Neuronal stem cell (in vitro differentiated cells): Measurements from ENCODE around the gene HUS1.
A peak's percentile ranks its signal among the peaks of the same experiment; 100 is the strongest.
"Not testable (repeated sequence)": the region's sequence is repeated elsewhere in the genome, so short reads cannot be mapped to it uniquely, and the experiment has no call there.

Experiments used
- DNase-seq: peaks from one replicate; pipeline ENCODE4 v3.0.0-alpha.2; 2013; ENCODE audit warnings: low spot score
- H2AFZ ChIP-seq: one replicate; pipeline ENCODE4 v1.6.1; 2013; ENCODE audit warnings: mild to moderate bottlenecking, low read length, inconsistent platforms
- H2AK5ac ChIP-seq: 2 replicates; pipeline ENCODE4 v1.6.1; 2013; ENCODE audit warnings: low read depth, mild to moderate bottlenecking, inconsistent platforms, low read length, moderate library complexity, mixed read lengths
- H2BK120ac ChIP-seq: 2 replicates; pipeline ENCODE4 v1.6.1; 2013; ENCODE audit warnings: low read depth, mild to moderate bottlenecking, inconsistent platforms, low read length, moderate library complexity, mixed read lengths
- H2BK12ac ChIP-seq: one replicate; pipeline ENCODE4 v1.6.1; 2013; ENCODE audit warnings: low read length, inconsistent platforms
- H2BK15ac ChIP-seq: 2 replicates; pipeline ENCODE4 v1.6.1; 2013; ENCODE audit warnings: mild to moderate bottlenecking, low read length, inconsistent platforms, mixed read lengths
- H2BK5ac ChIP-seq: one replicate; pipeline ENCODE4 v1.6.1; 2013; ENCODE audit warnings: inconsistent platforms, mild to moderate bottlenecking, low read length, moderate library complexity
- H3K14ac ChIP-seq: one replicate; pipeline ENCODE4 v1.6.1; 2013; ENCODE audit warnings: low read length, inconsistent platforms
- H3K18ac ChIP-seq: 2 replicates; pipeline ENCODE4 v1.6.1; 2013; ENCODE audit warnings: low read length, inconsistent platforms
- H3K23ac ChIP-seq: 2 replicates; pipeline ENCODE4 v1.6.1; 2013; ENCODE audit warnings: low read depth, mild to moderate bottlenecking, mixed read lengths, low read length, inconsistent platforms; ENCODE audit not compliant: poor library complexity
- H3K27ac ChIP-seq: replicated peaks from 3 replicates; pipeline ENCODE4 v1.5.1; 2013; ENCODE audit warnings: low read length, inconsistent platforms
- H3K27me3 ChIP-seq, 3 experiments: 2 replicates each; pipeline ENCODE4 v1.6.1; 2013; ENCODE audit warnings: low read length in 3 of 3, mild to moderate bottlenecking in 2 of 3, inconsistent platforms in 1 of 3, low read depth in 1 of 3, mixed read lengths in 1 of 3, moderate library complexity in 1 of 3; ENCODE audit not compliant: control insufficient read depth in 3 of 3, insufficient read depth in 3 of 3
- H3K36me3 ChIP-seq, 2 donors: replicated peaks in 1 of 2; 2 replicates each; pipeline ENCODE4 v1.6.1; 2013; ENCODE audit warnings: low read length in 2 of 2; ENCODE audit not compliant: control insufficient read depth in 2 of 2, insufficient read depth in 2 of 2
- H3K4ac ChIP-seq: 2 replicates; pipeline ENCODE4 v1.6.1; 2013; ENCODE audit warnings: inconsistent platforms, mild to moderate bottlenecking, low read length, moderate library complexity
- H3K4me1 ChIP-seq, 2 donors: 1 replicate in 1 of 2; 2 replicates in 1 of 2; pipeline ENCODE4 v1.6.1; 2013; ENCODE audit warnings: low read length in 2 of 2, low read depth in 1 of 2; ENCODE audit not compliant: control insufficient read depth in 2 of 2, insufficient read depth in 1 of 2
- H3K4me2 ChIP-seq: one replicate; pipeline ENCODE4 v1.6.1; 2013; ENCODE audit warnings: mild to moderate bottlenecking, low read length, inconsistent platforms; ENCODE audit not compliant: insufficient read depth, poor library complexity, severe bottlenecking
- H3K4me3 ChIP-seq, 2 donors: 2 replicates each; pipeline ENCODE4 v1.5.1; 2013; ENCODE audit warnings: low read length in 2 of 2, mild to moderate bottlenecking in 2 of 2, inconsistent platforms in 1 of 2, moderate library complexity in 1 of 2
- H3K79me1 ChIP-seq: one replicate; pipeline ENCODE4 v1.6.1; 2013; ENCODE audit warnings: low read depth, mild to moderate bottlenecking, inconsistent platforms, low read length, moderate library complexity
- H3K9ac ChIP-seq: one replicate; pipeline ENCODE4 v1.6.1; 2013; ENCODE audit warnings: mild to moderate bottlenecking, low read depth, low read length, inconsistent platforms; ENCODE audit not compliant: poor library complexity
- H3K9me3 ChIP-seq, 2 donors: replicated peaks in 1 of 2; 2 replicates each; pipeline versions ENCODE3 to v1.6.1; 2013; ENCODE audit warnings: low read length in 2 of 2, mild to moderate bottlenecking in 2 of 2, inconsistent platforms in 1 of 2, low read depth in 1 of 2, mixed read lengths in 1 of 2, moderate library complexity in 1 of 2; ENCODE audit not compliant: control insufficient read depth in 2 of 2, insufficient read depth in 1 of 2
- H4K8ac ChIP-seq: one replicate; pipeline ENCODE4 v1.6.1; 2013; ENCODE audit warnings: low read depth, mild to moderate bottlenecking, inconsistent platforms, low read length, moderate library complexity
- H4K91ac ChIP-seq: one replicate; pipeline ENCODE4 v1.6.1; 2013; ENCODE audit warnings: low read length, low read depth, mild to moderate bottlenecking, inconsistent platforms; ENCODE audit not compliant: poor library complexity
- WGBS, 2 donors: extraction: QIAGEN DNeasy Blood & Tissue Kit; methylation state at CpG; one replicate each; pipeline ENCODE4 v1.1.7; 2013; ENCODE audit warnings: missing lambda C conversion rate in 2 of 2, mixed read lengths in 1 of 2; ENCODE audit not compliant: insufficient read length in 2 of 2, insufficient replicate concordance in 1 of 2; ENCODE audit errors: extremely low coverage in 2 of 2; 5-methylcytosine and 5-hydroxymethylcytosine counted together

HUS1 gene

DNA sequence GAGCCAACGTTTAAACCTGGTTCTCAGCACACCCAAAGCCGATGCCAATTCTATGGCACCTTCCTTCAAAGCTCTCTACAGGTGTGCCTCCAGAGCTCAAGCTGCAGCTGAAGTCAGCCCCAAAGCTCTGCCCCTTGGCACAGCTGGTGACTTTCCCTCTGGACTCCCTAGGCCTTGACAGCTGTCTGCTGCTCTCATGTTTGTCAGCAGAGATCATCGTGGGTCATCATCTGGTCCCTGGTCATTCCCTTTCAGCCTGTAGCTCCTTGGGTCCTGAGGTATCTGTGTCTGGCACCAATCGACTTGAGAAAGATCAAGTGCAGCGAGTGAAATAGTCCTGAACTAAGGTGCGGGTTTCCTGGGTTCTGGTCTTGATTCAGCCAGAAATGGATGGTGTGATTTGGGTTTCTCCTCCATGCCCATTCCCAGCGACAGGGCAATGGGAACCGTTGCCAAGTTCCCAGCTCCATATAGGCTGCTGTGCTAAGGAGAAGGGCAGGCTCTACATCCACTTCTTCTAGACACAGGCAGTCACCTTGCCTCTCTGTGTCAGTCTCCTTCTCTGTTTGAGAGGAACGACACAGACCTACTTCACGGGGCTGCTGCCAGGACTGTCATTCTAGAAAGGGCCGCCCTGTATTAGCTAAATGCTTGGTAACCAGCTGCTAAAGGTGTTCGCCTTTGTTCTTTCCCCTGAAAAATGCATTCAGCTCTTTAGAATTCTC lies 34.7 kb downstream of the HUS1 start:
- no peak overlapping the region for H4K91ac ChIP-seq
- no peak overlapping the region for H3K4ac ChIP-seq
- H3K14ac ChIP-seq, result no peak overlapping the region
- H3K4me1 ChIP-seq, result peaks cover 5 to 7% of the 10 kb centered on the region in 2 donors
- H3K4me2 ChIP-seq, result no peak overlapping the region
- no peak overlapping the region for H3K4me3 ChIP-seq
- H2BK15ac ChIP-seq, result peak overlapping the region; percentile 54
- H3K27ac ChIP-seq, result no peak overlapping the region
- H3K23ac ChIP-seq, result peak overlapping the region; percentile 50
- no peak overlapping the region for H2BK120ac ChIP-seq
- H2AFZ ChIP-seq, result no peak overlapping the region
- H3K18ac ChIP-seq, result no peak overlapping the region
- peak overlapping the region; percentile 26 for H2BK5ac ChIP-seq
- no peaks in the 10 kb centered on the region for H3K9me3 ChIP-seq
- H4K8ac ChIP-seq, result no peak overlapping the region
- peaks cover 0 to 2% of the 10 kb centered on the region in 2 donors for H3K36me3 ChIP-seq
- no peak overlapping the region for H2AK5ac ChIP-seq
- no peak for DNase-seq
- H3K27me3 ChIP-seq, result peaks cover 0 to 12% (median 0%) of the 10 kb centered on the region in 3 experiments
- no peak overlapping the region for H2BK12ac ChIP-seq
- H3K9ac ChIP-seq, result no peak overlapping the region
- no CpG with 5 or more reads among the region's 12 CpGs for WGBS, 2 donors
- no peaks in the 10 kb centered on the region for H3K79me1 ChIP-seq

DNA sequence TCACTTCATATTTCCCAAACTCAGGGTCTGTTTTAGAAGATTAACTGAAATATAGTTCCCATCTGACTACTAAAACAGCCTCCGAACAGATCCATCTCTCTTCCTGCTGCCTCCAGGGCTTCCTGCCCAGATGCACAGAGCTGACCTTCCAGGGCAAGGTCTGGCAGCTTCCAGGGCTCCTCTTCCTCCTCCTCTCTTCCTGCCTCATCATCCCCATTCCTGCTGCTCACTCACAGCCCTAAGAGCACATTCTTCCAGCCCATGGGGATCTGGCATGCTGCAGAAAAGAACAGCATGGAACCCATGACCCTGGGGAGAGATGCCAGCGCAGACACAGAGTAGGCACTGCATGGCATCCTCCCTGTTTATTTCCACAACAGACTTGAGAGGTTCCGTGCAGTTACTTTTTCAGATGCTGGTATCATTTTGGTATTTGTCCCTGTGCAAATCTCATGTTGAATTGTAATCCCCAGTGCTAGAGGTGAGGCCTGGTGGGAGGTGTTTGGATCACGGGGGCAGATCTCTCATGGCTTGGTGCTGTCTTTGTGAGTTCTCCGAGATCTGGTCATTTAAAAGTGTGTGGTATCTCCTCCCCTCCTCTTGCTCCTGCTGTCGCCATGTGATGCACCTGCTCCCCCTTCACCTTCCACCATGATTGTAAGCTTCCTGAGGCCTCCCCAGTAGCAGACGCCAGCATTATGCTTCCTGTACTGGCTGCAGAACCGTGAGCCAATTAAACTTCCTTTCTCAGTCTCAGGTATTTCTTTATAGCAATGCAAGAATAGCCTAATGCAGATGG lies 35.5 kb downstream of the HUS1 start:
- no peak for DNase-seq
- Histone ChIP-seq H3K4me3 (peak overlapping the region in 1 of 2 donors; percentile 39), H3K79me1 (no peaks in the 10 kb centered on the region), H2AK5ac (no peak overlapping the region), H3K27ac (no peak overlapping the region), H2BK15ac (no peak overlapping the region), H3K4me1 (peaks cover 5 to 7% of the 10 kb centered on the region in 2 donors), H3K27me3 (peaks cover 0 to 12% (median 0%) of the 10 kb centered on the region in 3 experiments), H2BK12ac (no peak overlapping the region), H3K9me3 (no peaks in the 10 kb centered on the region), H3K14ac (no peak overlapping the region), H2BK120ac (no peak overlapping the region), H3K4ac (no peak overlapping the region), H4K91ac (no peak overlapping the region), H3K9ac (no peak overlapping the region), H2BK5ac (no peak overlapping the region), H3K18ac (no peak overlapping the region), H4K8ac (no peak overlapping the region), H2AFZ (no peak overlapping the region), H3K23ac (no peak overlapping the region), H3K36me3 (peaks cover 0 to 2% of the 10 kb centered on the region in 2 donors), H3K4me2 (no peak overlapping the region)
- no CpG with 5 or more reads among the region's 8 CpGs for WGBS, 2 donors

DNA sequence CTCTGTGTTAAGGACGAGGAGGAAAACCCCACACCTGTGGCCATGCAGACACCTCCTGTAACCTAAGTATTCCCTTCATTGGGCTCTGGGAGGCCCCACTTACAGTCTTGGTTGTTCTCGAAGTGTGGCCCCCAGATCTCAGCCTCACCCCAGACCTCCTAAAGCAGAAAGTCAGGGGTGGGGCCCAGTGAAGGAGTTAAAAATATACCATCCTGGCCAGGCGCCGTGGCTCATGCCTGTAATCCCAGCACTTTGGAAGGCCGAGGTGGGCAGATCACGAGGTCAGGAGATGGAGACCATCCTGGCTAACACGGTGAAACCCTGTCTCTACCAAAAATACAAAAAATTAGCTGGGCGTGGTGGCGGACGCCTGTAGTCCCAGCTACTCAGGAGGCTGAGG lies 36.8 kb downstream of the HUS1 start:
- not testable (repeated sequence) for H3K14ac ChIP-seq, DNase-seq
- peak overlapping the region; percentile 27 for H2BK12ac ChIP-seq

DNA sequence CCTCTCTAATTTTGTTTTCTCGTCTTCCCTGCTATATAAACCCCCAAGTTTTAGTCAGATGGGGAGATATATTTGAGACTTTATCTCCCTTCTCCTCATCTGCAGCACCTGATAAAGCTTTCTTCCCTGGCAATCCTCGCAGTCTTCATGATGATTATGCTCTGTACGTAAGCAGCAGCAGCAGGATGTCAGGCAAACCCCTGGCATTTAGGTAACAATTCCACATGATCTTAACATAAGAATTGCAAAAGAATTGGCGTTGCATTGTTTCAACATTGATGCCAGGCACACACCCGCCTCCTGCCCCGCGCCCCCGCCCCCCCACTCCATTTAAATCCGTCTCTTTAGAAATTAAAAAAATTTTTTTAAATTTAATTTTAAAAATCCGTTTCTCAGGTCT lies 37.3 kb downstream of the HUS1 start:
- Histone ChIP-seq H3K4me3 (no peak overlapping the region), H2BK120ac (no peak overlapping the region), H3K18ac (no peak overlapping the region), H4K91ac (no peak overlapping the region), H2BK15ac (no peak overlapping the region), H3K4me1 (peaks cover 9 to 10% of the 10 kb centered on the region in 2 donors), H3K27ac (no peak overlapping the region), H3K23ac (no peak overlapping the region), H3K9ac (no peak overlapping the region), H2BK12ac (no peak overlapping the region), H2AK5ac (no peak overlapping the region), H3K36me3 (peaks cover 0 to 2% of the 10 kb centered on the region in 2 donors), H3K4ac (no peak overlapping the region), H2AFZ (no peak overlapping the region), H2BK5ac (no peak overlapping the region), H3K14ac (no peak overlapping the region), H3K27me3 (peaks cover 0 to 19% (median 0%) of the 10 kb centered on the region in 3 experiments), H4K8ac (no peak overlapping the region), H3K9me3 (no peaks in the 10 kb centered on the region), H3K4me2 (no peak overlapping the region), H3K79me1 (no peaks in the 10 kb centered on the region)
- whole genome bisulfite sequencing, 2 donors, result 100% methylated on average over 1 of the region's 10 CpGs; no CpG with 5 or more reads in 1 of the 2 donors
- DNase-seq, result no peak

More for the DNA sequence above, 36.8 kb downstream of the HUS1 start:
- not testable (repeated sequence) for H3K9ac ChIP-seq, H2AK5ac ChIP-seq, H2BK120ac ChIP-seq, H3K4me2 ChIP-seq, H2BK15ac ChIP-seq, H3K79me1 ChIP-seq, H3K9me3 ChIP-seq, H3K18ac ChIP-seq, H3K4me3 ChIP-seq, H2BK5ac ChIP-seq, H4K91ac ChIP-seq, H2AFZ ChIP-seq, H4K8ac ChIP-seq, H3K23ac ChIP-seq, H3K27ac ChIP-seq, H3K4ac ChIP-seq, H3K4me1 ChIP-seq, H3K36me3 ChIP-seq
- no CpG with 5 or more reads among the region's 10 CpGs for WGBS, 2 donors
- peaks cover 0 to 19% (median 0%) of the 10 kb centered on the region in 3 experiments for H3K27me3 ChIP-seq
